ENCODE results near the gene SLC4A4.

The SLC4A4 gene

GRCh38 chr4:71338846-71339593, at the start of gene SLC4A4:
Gene SLC4A4 (plus strand): TSS chr4:71339020.
- DNase-seq (ENCODE audit: extremely low read depth, insufficient read length) = peak; percentile 59
- no peak within 1 kb of the TSS for H3K4me3 ChIP-seq (replicated peaks; ENCODE audit: low read depth, low read length)
- no peaks in the 10 kb centered on the region for H3K27me3 ChIP-seq (replicated peaks; ENCODE audit: control insufficient read depth, insufficient read depth, low read length)
- no peak for TF ChIP-seq CTCF (IDR thresholded peaks at IDR 0.05; ENCODE audit: insufficient read depth, low read length, poor library complexity, severe bottlenecking)
- H3K36me3 ChIP-seq (ENCODE audit: control insufficient read depth, insufficient read depth, low read length) = no peaks in the 10 kb centered on the region

GRCh38 chr4:71290074-71290473, 48.7 kb upstream of the SLC4A4 start:
- H3K27me3 ChIP-seq (replicated peaks; ENCODE audit: control insufficient read depth, insufficient read depth, low read length) = no peaks in the 10 kb centered on the region
- no peak overlapping the region for H3K4me3 ChIP-seq (replicated peaks; ENCODE audit: low read depth, low read length)
- no peaks in the 10 kb centered on the region for H3K36me3 ChIP-seq (ENCODE audit: control insufficient read depth, insufficient read depth, low read length)
- no peak for TF ChIP-seq CTCF (IDR thresholded peaks at IDR 0.05; ENCODE audit: insufficient read depth, low read length, poor library complexity, severe bottlenecking)
- DNase-seq (ENCODE audit: extremely low read depth, insufficient read length) = no peak

GRCh38 chr4:71290476-71290875, 48.3 kb upstream of the SLC4A4 start:
- H3K4me3 ChIP-seq (replicated peaks; ENCODE audit: low read depth, low read length) = no peak overlapping the region
- TF ChIP-seq CTCF (IDR thresholded peaks at IDR 0.05; ENCODE audit: insufficient read depth, low read length, poor library complexity, severe bottlenecking) = no peak
- no peaks in the 10 kb centered on the region for H3K27me3 ChIP-seq (replicated peaks; ENCODE audit: control insufficient read depth, insufficient read depth, low read length)
- DNase-seq (ENCODE audit: extremely low read depth, insufficient read length) = no peak
- H3K36me3 ChIP-seq (ENCODE audit: control insufficient read depth, insufficient read depth, low read length) = no peaks in the 10 kb centered on the region

- Histone ChIP-seq H3K27me3 (replicated peaks; ENCODE audit: control insufficient read depth, insufficient read depth, low read length) (no peaks in the 10 kb centered on the region), H3K36me3 (ENCODE audit: control insufficient read depth, insufficient read depth, low read length) (no peaks in the 10 kb centered on the region), H3K4me3 (replicated peaks; ENCODE audit: low read depth, low read length) (no peak overlapping the region)
- no peak for TF ChIP-seq CTCF (IDR thresholded peaks at IDR 0.05; ENCODE audit: insufficient read depth, low read length, poor library complexity, severe bottlenecking)
- no peak for DNase-seq (ENCODE audit: extremely low read depth, insufficient read length)
Observed at GRCh38 chr4:71292228-71292627, 46.6 kb upstream of the SLC4A4 start.

- Histone ChIP-seq H3K36me3 (ENCODE audit: control insufficient read depth, insufficient read depth, low read length) (no peaks in the 10 kb centered on the region), H3K27me3 (replicated peaks; ENCODE audit: control insufficient read depth, insufficient read depth, low read length) (no peaks in the 10 kb centered on the region), H3K4me3 (replicated peaks; ENCODE audit: low read depth, low read length) (no peak overlapping the region)
- DNase-seq (ENCODE audit: extremely low read depth, insufficient read length) = no peak
- no peak for TF ChIP-seq CTCF (IDR thresholded peaks at IDR 0.05; ENCODE audit: insufficient read depth, low read length, poor library complexity, severe bottlenecking)
Observed at GRCh38 chr4:71293705-71294104, 45.1 kb upstream of the SLC4A4 start.

- H3K36me3 ChIP-seq (ENCODE audit: control insufficient read depth, insufficient read depth, low read length) = no peaks in the 10 kb centered on the region
- no peak for DNase-seq (ENCODE audit: extremely low read depth, insufficient read length)
- H3K4me3 ChIP-seq (replicated peaks; ENCODE audit: low read depth, low read length) = no peak overlapping the region
- no peaks in the 10 kb centered on the region for H3K27me3 ChIP-seq (replicated peaks; ENCODE audit: control insufficient read depth, insufficient read depth, low read length)
- TF ChIP-seq CTCF (IDR thresholded peaks at IDR 0.05; ENCODE audit: insufficient read depth, low read length, poor library complexity, severe bottlenecking) = no peak
Observed at GRCh38 chr4:71294301-71294700, 44.5 kb upstream of the SLC4A4 start.
